ENCODE data around the gene SLC35A4.
"Not testable (repeated sequence)": the region's sequence is repeated elsewhere in the genome, so short reads cannot be mapped to it uniquely, and the experiment has no call there.

Gene SLC35A4

GRCh38 chr5:140560227-140560626 lies 4.4 kb upstream of the SLC35A4 start:
- no peak for DNase-seq

GRCh38 chr5:140561753-140562523 lies 2.7 kb upstream of the SLC35A4 start:
- DNase-seq, result no peak

- no peak for DNase-seq
Observed at GRCh38 chr5:140563596-140563995, 1.0 kb upstream of the SLC35A4 start.

GRCh38 chr5:140565024-140565779 lies 574 bp downstream of the SLC35A4 start:
- no peak for DNase-seq

- DNase-seq, result no peak
Observed at GRCh38 chr5:140565780-140566095, 1.1 kb downstream of the SLC35A4 start.

GRCh38 chr5:140566665-140567064 lies 2.0 kb downstream of the SLC35A4 start:
- no peak for DNase-seq

- DNase-seq, result no peak
Observed at GRCh38 chr5:140567136-140567818, 2.6 kb downstream of the SLC35A4 start.

- DNase-seq, result no peak
Observed at GRCh38 chr5:140567871-140568270, 3.2 kb downstream of the SLC35A4 start.

- no peak for DNase-seq
Observed at GRCh38 chr5:140568443-140569063, 3.9 kb downstream of the SLC35A4 start.

- DNase-seq, result no peak
Observed at GRCh38 chr5:140569197-140569596, 4.6 kb downstream of the SLC35A4 start.

GRCh38 chr5:140570058-140570457 lies 5.4 kb downstream of the SLC35A4 start:
- no peak for DNase-seq

GRCh38 chr5:140570488-140570887 lies 5.9 kb downstream of the SLC35A4 start:
- DNase-seq, result no peak

- DNase-seq, result no peak
Observed at GRCh38 chr5:140571105-140571504, 6.5 kb downstream of the SLC35A4 start.

GRCh38 chr5:140573683-140574082 lies 9.1 kb downstream of the SLC35A4 start:
- DNase-seq, result no peak

GRCh38 chr5:140574165-140574564 lies 9.5 kb downstream of the SLC35A4 start:
- DNase-seq, result no peak

- peak in 1 of 2 donors; percentile 21 for DNase-seq
Observed at GRCh38 chr5:140575309-140575708, 10.7 kb downstream of the SLC35A4 start.

GRCh38 chr5:140576776-140577201 lies 12.2 kb downstream of the SLC35A4 start:
- DNase-seq, result no peak

GRCh38 chr5:140579188-140579747 lies 14.6 kb downstream of the SLC35A4 start:
- DNase-seq, result not testable (repeated sequence)

- no peak for DNase-seq
Observed at GRCh38 chr5:140587495-140587894, 22.9 kb downstream of the SLC35A4 start.

- no peak for DNase-seq
Observed at GRCh38 chr5:140588311-140589070, 23.9 kb downstream of the SLC35A4 start.

- no peak for DNase-seq
Observed at GRCh38 chr5:140590861-140591260, 26.2 kb downstream of the SLC35A4 start.

GRCh38 chr5:140591747-140592372 lies 27.2 kb downstream of the SLC35A4 start:
- DNase-seq, result no peak

All from hippocampal formation (tissue), 2 donors.